Activated T-helper 2 cell treated with anti-CD3 and anti-CD28 coated beads, Interferon-gamma antibody, Interleukin-2, Interleukin-4, amounts not matched to agents 10 μg/mL and 5 μg/mL and 100 μg/mL, durations not matched to agents 14 hours and 24 hours and 36 hours (primary cell): Measurements from ENCODE around the gene ACBD6. TPM values are rescaled to one million over a fixed set of nuclear protein-coding genes. Genes with fewer than 3 reads are reported as not detected.

ENCODE experiments used
- DNase-seq: peaks from one replicate; pipeline ENCODE4 v3.0.0; 2021; ENCODE audit warnings: low spot score
- H3K27ac Mint-ChIP-seq: one replicate; pipeline ENCODE4 v1.8.0; 2021; ENCODE audit warnings: mixed read lengths
- H3K27me3 Mint-ChIP-seq: one replicate; pipeline ENCODE4 v1.8.0; 2021; ENCODE audit warnings: low read depth, mixed read lengths
- H3K36me3 Mint-ChIP-seq: one replicate; pipeline ENCODE4 v1.8.0; 2021; ENCODE audit warnings: low read depth, mixed read lengths
- H3K4me1 Mint-ChIP-seq: one replicate; pipeline ENCODE4 v1.8.0; 2021; ENCODE audit warnings: low read depth, mixed read lengths
- H3K4me3 Mint-ChIP-seq: one replicate; pipeline ENCODE4 v1.8.0; 2021; ENCODE audit warnings: low read depth, mild to moderate bottlenecking, moderate library complexity, mixed read lengths
- H3K9me3 Mint-ChIP-seq: one replicate; pipeline ENCODE4 v1.8.0; 2021; ENCODE audit warnings: mixed read lengths
- intact Hi-C: fragments of 100-400 bp; cut with micrococcal nuclease; formaldehyde crosslinking; loops from one replicate; pipeline ENCODE4 v1.15.1; 2023
- total RNA-seq: library from RNA; stranded (reverse); gene quantifications from 2 replicates; pipeline ENCODE4 v1.2.3, GENCODE V29; 2022

The ACBD6 gene
- total RNA-seq, 1 donor from 2014 or later = 48.9 TPM

DNA sequence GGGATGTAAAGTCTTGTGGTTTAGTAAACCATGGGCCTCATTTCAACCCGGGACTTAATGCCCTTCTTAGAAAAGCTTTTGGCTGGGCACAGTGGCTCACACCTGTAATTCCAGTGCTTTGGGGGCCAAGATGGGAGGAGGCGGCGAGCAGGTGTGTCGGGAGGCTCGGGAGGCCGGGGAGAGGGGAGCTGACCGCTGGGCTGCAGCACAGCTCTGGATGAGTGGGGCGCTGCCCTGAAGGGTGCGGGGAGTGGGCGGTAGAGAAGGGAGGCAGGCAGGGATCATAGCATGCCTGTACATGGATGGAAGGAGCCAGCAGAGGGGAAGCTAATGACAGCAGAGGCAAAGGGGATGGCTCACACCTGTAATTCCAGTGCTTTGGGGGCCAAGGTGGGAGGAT lies 241.3 kb downstream of the ACBD6 start:
- no peaks in the 10 kb centered on the region for H3K27me3 Mint-ChIP-seq
- DNase-seq = no peak
- H3K4me3 Mint-ChIP-seq = no peak overlapping the region
- intact Hi-C loops = no loop called here
- H3K4me1 Mint-ChIP-seq = no peaks in the 10 kb centered on the region
- no peaks in the 10 kb centered on the region for H3K36me3 Mint-ChIP-seq
- H3K27ac Mint-ChIP-seq = no peak overlapping the region
- no peaks in the 10 kb centered on the region for H3K9me3 Mint-ChIP-seq

DNA sequence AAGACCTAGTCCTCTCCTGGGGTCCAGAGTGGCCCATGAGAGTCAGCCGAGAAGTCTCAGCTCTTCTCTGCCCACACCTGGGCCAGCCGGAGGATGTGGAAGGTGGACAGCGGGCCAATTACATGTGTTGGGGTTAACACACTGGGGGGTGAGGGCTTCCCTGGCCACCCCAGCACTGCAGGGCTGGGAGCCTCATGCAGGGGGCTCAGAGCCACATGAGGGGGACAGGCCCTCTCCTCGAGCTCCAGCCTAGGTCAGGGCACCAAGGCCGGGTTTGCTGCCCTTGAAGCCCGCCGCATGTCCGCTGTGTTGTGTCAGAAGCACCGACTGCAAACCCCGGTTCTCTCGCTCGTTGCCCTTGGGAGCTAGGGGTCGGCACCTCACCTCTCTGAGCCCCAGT lies 241.8 kb downstream of the ACBD6 start:
- H3K4me1 Mint-ChIP-seq = no peaks in the 10 kb centered on the region
- no peaks in the 10 kb centered on the region for H3K36me3 Mint-ChIP-seq
- no peak for DNase-seq
- no peaks in the 10 kb centered on the region for H3K27me3 Mint-ChIP-seq
- no peak overlapping the region for H3K27ac Mint-ChIP-seq
- no peaks in the 10 kb centered on the region for H3K9me3 Mint-ChIP-seq
- no peak overlapping the region for H3K4me3 Mint-ChIP-seq
- intact Hi-C loops = no loop called here

DNA sequence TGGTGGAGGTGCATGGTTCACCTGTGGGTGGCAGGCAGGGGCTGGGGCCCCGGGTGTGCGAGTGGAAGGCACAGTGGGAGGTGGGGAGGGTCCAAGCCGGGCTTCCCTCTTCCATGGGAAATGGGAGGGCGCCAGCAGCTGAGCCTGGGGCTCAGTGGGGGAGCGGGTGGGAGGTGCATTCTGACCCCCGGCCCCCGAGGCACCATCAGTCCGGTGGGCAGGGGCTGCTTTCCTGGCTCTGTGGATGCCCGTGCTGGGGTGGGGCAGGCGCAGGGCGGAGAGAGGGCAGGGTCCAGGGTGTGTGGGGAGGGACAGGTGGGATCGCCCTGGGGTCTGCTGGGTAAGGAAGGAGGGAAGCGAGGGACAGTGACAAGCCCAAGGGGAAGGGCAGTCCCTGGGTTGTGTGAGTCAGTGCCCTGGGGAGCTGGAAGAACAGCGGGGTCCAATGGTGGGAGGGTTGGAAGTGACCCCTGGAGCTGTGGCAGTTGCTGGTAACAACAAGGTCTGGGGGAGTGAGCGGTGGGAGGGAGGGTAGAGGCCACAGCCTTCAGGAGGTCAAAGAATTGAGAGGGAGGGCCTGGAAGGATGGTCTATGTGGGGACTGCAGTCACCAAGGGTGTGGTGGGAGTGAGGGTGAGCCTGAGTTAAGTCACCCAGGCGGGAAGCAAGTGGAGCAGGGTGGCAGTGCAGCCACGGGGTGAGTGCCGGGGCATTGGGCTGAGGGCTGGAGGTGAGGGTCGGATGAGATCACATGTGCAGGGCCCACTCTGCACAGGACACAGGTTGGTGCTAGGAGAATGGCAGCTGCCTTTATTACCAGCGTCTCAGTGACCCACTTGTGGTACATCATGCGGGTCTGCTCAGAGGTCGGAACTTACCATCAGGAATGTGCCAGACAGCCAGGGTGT lies 242.7 kb downstream of the ACBD6 start:
- DNase-seq = no peak
- Mint-ChIP-seq H3K9me3 (no peaks in the 10 kb centered on the region), H3K36me3 (no peaks in the 10 kb centered on the region), H3K27ac (no peak overlapping the region), H3K4me1 (no peaks in the 10 kb centered on the region), H3K4me3 (no peak overlapping the region), H3K27me3 (no peaks in the 10 kb centered on the region)
- intact Hi-C loops = no loop called here

DNA sequence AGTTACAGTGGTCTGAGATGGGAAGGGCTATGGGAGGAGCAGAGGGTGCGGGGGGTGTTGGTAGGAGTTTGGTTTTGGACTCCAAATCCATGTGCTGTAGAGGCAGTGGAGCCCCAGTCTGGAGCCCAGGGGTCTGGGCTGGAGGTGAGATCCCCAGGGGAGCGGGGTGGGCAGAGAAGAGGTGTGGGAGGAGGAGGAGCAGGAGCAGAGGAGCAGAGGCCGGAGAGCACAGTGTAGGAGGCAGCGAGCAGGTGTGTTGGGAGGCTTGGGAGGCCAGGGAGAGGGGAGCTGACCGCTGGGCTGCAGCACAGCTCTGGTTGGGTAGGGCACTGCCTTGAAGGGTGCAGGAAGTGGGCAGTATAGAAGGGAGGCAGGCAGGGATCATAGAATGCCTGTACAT lies 243.4 kb downstream of the ACBD6 start:
- Mint-ChIP-seq H3K27ac (no peak overlapping the region), H3K27me3 (no peaks in the 10 kb centered on the region), H3K4me1 (no peaks in the 10 kb centered on the region), H3K36me3 (no peaks in the 10 kb centered on the region), H3K9me3 (no peaks in the 10 kb centered on the region), H3K4me3 (no peak overlapping the region)
- DNase-seq = no peak
- intact Hi-C loops = no loop called here

DNA sequence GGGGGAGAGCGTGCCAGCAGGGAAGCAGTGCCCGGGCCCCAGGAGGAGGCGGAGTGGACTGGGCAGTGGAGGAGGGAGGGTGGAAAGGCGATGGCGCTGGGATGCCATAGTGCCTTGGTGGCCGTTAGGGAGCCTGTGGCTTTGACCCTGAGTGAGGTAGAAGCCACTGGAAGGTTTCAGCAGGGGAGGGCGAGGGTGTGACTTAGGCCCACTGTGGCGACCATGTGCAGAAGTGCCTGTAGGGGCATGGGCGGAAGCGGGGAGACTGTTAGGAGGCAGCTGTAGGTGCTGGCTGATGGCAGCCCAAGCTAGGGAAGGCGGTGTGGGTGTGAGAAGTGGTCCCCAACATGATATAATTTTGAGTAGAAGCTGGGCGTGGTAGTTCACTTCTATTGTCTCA lies 244.1 kb downstream of the ACBD6 start:
- Mint-ChIP-seq H3K4me1 (no peaks in the 10 kb centered on the region), H3K27ac (no peak overlapping the region)

DNA sequence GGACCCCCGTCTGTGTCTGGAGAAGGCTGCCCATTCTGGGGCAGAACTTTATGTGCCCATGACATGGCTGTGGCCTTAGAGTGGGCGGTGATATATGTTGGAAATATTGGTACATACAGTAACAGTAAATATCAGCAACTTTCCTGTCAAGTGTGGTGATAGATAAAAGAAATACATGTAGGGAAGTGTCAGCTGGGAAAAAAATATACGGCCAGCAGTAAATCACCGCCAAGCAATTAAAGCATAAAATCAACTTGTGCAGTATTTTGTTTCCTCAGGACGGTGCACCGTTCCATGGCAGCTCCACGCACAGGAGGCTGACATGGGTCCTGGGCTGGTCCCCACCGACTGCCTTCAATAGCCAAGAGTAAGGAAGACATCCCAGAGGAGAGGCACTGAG lies 244.9 kb downstream of the ACBD6 start:
- H3K4me1 Mint-ChIP-seq = no peaks in the 10 kb centered on the region
- H3K27ac Mint-ChIP-seq = no peak overlapping the region
- H3K9me3 Mint-ChIP-seq = no peaks in the 10 kb centered on the region
- H3K4me3 Mint-ChIP-seq = no peak overlapping the region
- intact Hi-C loops = no loop called here
- DNase-seq = no peak
- H3K27me3 Mint-ChIP-seq = peaks cover 2% of the 10 kb centered on the region
- no peaks in the 10 kb centered on the region for H3K36me3 Mint-ChIP-seq

More for the DNA sequence above, 244.1 kb downstream of the ACBD6 start:
- H3K36me3 Mint-ChIP-seq = no peaks in the 10 kb centered on the region
- DNase-seq = no peak
- H3K4me3 Mint-ChIP-seq = no peak overlapping the region
- H3K27me3 Mint-ChIP-seq = no peaks in the 10 kb centered on the region
- no peaks in the 10 kb centered on the region for H3K9me3 Mint-ChIP-seq
- intact Hi-C loops = no loop called here

DNA sequence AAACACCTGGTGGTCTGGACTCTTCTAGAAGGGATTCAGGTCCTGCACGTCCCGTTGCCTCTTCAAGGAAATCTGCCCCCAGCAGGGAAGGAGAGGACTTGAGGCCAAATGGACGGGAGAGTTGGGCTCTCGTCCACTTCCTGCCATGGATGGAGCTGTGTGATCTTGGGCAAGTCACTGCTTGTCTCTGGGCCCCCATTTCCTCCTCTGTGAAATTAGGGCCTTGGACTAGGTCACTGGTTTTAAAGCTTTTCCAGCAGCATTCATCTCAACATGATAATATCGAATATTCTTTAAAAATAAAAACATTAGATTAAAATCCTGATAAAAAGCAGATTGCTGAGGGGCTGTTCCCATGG lies 245.4 kb downstream of the ACBD6 start:
- peaks cover 2% of the 10 kb centered on the region for H3K27me3 Mint-ChIP-seq
- no peaks in the 10 kb centered on the region for H3K36me3 Mint-ChIP-seq
- intact Hi-C loops = no loop called here
- no peaks in the 10 kb centered on the region for H3K4me1 Mint-ChIP-seq
- no peak overlapping the region for H3K4me3 Mint-ChIP-seq
- H3K27ac Mint-ChIP-seq = no peak overlapping the region
- DNase-seq = no peak
- H3K9me3 Mint-ChIP-seq = no peaks in the 10 kb centered on the region

DNA sequence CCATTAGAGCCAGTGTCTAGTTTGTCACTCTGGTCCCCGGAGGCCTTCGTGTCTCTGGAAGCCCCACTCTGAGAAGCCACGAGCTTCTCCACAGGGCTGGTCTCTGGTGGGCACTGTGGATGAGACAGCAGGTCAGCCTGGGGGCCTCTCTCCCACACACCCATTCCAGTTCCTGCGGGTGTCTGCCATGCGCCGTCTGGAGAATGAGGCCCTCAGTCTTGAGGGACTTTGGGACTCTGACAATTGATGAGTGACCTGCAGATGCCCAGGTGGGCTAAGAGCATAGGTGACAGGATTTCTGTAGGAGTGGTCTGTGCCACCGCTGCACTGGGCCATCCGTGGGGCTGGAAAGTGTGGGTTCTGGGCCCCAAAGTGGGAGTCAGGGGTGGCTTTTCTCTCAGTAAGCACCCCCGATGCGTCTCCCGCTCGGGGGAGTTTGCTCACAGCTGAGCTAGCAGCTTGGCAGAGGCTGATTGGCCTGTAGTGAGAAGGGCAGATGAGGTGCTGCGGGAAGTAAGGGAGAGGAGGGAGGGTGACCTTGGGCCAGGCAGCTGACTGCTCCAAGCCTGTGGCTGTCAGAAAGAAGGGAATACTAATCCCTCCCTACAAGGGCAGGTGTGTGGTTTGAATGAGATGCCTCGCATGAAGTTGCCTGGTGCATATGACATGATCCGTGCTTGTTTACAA lies 245.9 kb downstream of the ACBD6 start:
- H3K36me3 Mint-ChIP-seq = no peaks in the 10 kb centered on the region
- no peak overlapping the region for H3K27ac Mint-ChIP-seq
- H3K4me1 Mint-ChIP-seq = no peaks in the 10 kb centered on the region
- no peaks in the 10 kb centered on the region for H3K9me3 Mint-ChIP-seq
- intact Hi-C loops = no loop called here
- DNase-seq = no peak
- H3K27me3 Mint-ChIP-seq = peaks cover 2% of the 10 kb centered on the region
- H3K4me3 Mint-ChIP-seq = no peak overlapping the region

DNA sequence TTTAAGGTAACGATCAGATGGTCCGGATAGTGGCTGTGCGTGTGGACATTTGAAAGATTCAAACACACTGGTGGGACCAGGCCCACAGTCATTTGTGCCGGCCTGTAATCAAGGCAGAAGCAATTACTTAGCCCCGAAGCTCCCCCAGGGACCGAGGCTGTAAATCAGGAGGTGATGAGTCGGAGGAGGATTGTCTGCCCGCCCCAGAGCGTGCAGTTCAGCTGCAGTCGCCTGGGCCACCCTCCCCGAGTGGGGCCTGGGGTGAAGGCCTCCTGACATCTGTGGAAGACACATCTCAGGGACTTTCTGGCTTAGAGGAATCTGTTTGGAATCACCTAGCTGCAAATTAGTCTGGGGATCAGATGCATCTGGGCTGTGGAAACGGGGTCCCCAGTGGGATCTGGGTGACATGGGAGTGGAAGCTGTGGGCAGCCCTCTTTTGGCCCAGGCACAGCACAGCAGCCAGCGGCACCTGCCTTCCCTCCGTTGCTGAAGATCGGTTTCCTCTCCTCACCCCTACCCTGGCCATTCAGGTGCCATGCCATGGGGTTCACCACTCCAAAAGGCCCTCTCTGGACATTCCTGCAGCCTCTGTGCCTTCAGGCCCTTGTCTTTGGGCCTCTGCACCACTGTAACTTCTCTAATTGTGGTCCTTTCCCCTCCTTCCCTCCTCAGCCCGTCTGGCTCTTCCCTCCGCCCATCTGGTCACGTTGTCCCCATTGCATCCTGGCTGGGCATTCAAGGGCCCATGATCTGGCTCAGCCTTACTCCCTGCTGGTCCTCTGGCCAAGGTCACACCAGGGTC lies 246.6 kb downstream of the ACBD6 start:
- no peak overlapping the region for H3K27ac Mint-ChIP-seq
- no peaks in the 10 kb centered on the region for H3K4me1 Mint-ChIP-seq
- intact Hi-C loops = no loop called here
- H3K4me3 Mint-ChIP-seq = no peak overlapping the region
- no peaks in the 10 kb centered on the region for H3K9me3 Mint-ChIP-seq
- no peaks in the 10 kb centered on the region for H3K36me3 Mint-ChIP-seq
- peaks cover 2% of the 10 kb centered on the region for H3K27me3 Mint-ChIP-seq
- DNase-seq = no peak

DNA sequence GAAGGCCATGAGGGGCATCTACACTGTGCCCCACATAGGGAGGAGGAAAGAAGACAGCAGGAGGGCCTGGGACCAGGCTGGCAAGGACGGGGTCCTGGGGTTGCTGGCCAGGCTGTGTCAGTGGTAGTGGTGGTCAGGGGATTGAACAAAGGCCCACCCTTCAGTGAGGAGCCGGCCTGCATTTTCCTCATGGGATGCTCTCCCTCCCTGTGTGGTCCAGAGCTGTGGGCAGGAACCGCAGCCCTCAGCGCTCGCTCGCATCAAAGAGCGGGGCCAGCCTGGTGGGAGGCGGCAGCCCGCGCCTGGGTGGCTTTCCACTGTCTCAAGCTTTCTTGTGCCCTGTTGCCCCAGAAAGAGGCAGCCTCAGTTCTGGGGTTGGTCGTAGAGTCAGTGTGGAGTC lies 247.5 kb downstream of the ACBD6 start:
- no peaks in the 10 kb centered on the region for H3K9me3 Mint-ChIP-seq
- intact Hi-C loops = no loop called here
- H3K36me3 Mint-ChIP-seq = no peaks in the 10 kb centered on the region
- no peak overlapping the region for H3K27ac Mint-ChIP-seq
- H3K4me1 Mint-ChIP-seq = no peaks in the 10 kb centered on the region
- peaks cover 2% of the 10 kb centered on the region for H3K27me3 Mint-ChIP-seq
- no peak overlapping the region for H3K4me3 Mint-ChIP-seq
- no peak for DNase-seq

DNA sequence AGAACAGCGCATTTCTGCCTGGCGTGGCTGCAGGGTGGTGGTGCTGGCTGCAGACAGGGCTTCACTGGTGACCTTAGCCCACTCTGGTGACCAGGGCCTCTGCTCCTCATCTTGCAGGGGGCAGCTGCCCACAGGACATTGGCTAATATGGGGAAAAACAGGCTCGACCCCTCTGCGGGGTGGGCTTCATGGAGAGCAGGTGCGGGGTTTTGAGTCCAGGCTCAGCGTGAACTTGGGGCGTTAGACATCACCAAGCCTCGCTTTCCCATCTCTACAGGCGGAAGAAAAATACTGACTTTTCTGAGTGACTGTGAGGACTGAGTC lies 247.9 kb downstream of the ACBD6 start:
- H3K36me3 Mint-ChIP-seq = no peaks in the 10 kb centered on the region
- no peaks in the 10 kb centered on the region for H3K9me3 Mint-ChIP-seq
- H3K27me3 Mint-ChIP-seq = peaks cover 4% of the 10 kb centered on the region
- no peak overlapping the region for H3K27ac Mint-ChIP-seq
- intact Hi-C loops = no loop called here
- H3K4me1 Mint-ChIP-seq = no peaks in the 10 kb centered on the region
- H3K4me3 Mint-ChIP-seq = no peak overlapping the region
- no peak for DNase-seq

DNA sequence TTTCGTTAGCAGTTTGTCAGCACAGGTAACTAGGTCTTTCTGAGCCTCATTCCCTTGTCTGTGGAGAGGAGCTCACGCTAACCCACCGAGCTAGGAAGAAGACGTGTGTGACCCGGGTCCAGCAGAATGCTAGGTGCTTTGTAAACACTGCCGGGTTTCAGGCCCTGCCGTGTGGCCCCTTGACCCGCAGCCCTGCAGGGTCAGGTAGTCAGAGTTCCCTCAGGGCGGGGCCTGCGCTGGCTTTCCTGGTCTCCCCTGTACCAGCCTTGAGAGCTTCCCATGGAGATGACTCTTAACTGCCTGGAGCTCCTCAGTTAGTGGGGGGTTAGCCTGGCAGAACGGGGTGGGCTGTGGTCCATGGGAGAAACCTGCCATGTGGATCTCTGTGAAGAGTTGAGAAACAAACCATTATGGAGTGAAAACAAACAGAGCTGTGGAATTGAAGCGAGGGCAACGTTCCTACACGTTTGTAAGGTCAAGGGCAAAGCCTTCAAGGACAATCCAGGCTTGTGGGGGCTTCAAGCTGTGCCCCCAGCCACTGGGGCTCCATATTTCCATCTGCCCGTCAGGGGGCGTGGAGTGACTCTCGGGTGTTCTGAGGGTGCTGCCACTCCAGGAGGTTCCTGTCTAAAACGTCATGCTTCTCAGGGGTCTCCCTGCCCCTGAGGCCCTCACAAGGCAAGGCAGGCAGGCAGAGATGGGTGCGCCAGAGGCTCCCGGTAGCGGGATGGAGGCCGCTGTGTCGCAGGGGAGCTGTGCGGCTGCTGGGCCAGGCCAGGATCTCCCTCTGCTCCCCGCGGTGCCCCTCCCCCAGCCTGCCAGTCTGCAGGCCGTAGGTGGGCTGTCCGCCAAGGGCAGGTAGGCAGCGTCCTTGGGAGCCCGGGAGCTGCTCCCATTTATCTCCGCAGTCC lies 248.5 kb downstream of the ACBD6 start:
- Mint-ChIP-seq H3K27ac (no peak overlapping the region), H3K9me3 (no peaks in the 10 kb centered on the region), H3K27me3 (peaks cover 4% of the 10 kb centered on the region), H3K36me3 (no peaks in the 10 kb centered on the region), H3K4me3 (no peak overlapping the region), H3K4me1 (no peaks in the 10 kb centered on the region)
- no peak for DNase-seq
- intact Hi-C loops = no loop called here
